ENCODE data around the gene TVP23A.
"Not testable (repeated sequence)": the region's sequence is repeated elsewhere in the genome, so short reads cannot be mapped to it uniquely, and the experiment has no call there.

Gene TVP23A

DNA sequence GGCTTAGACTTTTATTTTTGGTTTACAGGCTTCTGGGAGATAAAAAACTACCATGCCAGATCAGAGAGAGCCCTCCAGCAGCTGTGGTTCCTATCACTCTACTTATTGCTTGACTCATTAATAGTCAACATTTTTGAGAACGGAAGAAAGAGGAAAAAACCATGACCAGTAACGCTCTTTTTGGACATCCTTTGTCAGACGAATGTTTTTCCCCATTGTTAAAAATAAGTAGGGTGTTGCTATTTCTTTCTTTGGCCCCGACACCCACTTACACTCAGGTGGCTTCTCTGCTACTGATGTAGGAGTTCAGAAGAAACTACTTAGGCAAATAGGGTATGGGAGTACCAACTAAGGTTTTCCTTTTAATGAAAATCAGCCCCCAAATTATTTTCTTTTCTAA is 27.5 kb downstream of the TVP23A start:
- no peak for DNase-seq

DNA sequence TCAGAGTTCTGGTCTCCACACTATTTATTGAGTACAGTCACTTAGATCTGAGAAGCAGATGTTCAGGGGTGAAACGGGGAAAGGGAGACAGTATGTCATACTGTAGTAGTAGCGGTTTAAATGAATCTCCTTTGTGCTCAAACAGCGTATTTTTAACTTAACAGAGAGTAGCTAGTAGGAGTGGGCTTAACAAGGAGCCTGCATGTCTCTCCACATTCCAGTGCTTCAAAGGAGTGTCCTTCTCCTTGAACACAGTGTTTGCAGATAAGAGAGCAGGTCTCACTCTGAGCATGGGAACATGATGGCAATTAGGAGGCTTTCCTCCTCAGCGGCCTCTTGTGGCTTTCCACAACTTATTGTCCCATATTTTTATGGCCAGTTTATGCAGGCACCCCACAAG is 30.0 kb downstream of the TVP23A start:
- DNase-seq: not testable (repeated sequence)

DNA sequence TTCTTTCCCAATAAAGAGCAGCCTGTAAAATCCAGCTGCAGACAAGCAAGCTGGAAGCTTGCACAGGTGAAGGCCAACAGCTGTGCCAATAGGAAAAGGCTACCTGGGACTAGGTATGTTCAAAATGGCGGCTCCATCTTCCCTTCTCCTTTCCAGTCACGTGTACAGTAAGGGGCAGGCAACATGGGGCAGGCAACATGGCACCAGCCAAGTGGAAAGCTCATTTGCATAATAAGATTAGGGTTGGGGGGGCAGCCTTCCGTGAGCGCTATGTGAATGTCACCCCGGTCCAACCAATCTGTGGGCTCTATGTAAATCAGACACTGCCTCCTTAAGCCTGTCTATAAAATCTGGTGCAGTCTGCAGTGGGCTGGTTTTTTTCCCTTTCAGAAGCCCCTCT is 31.3 kb downstream of the TVP23A start:
- DNase-seq: no peak

DNA sequence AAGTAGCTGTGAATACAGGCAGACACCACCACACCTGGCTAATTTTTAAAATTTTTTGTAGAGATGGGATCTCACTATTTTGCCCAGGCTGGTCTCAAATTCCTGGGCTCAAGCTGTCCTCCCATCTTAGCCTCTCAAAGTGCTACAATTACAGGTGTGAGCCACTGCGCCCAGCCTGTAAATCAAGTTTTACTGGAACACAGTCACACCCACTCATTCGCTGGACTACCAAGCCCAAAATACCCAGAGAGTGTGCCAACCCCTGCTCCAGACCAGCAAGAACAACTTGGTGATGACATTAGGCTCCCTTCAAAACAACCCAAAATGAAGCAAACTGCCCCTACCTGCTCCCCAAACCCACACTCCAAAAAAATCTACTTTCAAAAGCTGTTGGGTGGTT is 36.0 kb downstream of the TVP23A start:
- no peak for DNase-seq

DNA sequence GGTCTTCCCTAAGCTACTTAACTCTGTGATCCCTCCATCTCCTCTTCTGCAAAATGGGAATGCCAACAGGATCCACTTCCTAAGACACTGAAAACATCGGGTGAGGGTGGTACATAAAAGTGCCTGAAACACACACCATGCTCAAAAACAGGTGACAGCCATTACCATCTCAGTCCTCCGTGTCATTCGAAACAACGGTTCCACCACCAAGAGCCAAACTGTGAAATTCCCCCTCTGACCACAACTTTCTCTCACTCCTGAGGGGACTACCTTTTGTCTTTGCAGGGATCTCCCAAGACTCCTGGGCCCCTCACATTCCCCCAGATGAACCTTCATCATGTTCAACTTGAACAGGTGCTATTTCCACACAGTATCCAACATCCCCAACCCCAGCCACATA is 38.0 kb downstream of the TVP23A start:
- DNase-seq: no peak

DNA sequence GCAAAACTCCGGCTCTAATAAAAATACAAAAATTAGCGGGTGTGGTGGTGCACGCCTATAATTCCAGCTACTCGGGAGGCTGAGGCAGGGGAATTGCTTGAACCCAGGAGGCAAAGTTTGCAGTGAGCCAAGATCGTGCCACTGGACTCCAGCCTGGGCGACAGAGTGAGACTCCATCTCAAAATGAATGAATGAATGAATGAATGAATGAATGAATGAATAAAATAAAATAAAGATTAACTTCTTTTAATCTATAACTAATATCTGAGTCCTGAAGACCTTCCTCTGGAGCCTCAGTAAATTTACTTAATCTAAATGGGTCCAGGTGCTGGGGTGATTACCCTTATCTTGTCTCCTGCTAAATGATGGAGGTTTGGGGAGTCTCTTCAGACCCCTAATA is 38.7 kb downstream of the TVP23A start:
- not testable (repeated sequence) for DNase-seq

DNA sequence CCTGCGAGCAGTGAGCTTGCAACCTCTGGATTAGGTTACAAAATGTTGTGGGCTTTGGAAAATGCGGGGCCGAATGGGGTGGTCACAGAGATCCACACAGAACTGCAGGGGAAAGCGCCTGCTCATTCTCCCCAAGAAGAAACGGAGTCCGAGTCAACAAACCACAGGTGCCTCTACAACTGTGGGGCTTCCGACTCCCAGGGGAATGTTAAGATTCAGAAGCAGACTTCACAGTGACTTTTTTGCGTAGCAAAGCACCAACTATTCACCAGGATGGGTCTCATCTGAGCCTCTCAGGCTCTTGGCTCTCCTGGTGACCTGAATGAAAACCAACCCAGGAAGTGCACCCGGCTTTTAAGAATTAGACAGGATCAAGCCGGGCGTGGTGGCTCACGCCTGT is 41.2 kb downstream of the TVP23A start:
- DNase-seq: no peak

DNA sequence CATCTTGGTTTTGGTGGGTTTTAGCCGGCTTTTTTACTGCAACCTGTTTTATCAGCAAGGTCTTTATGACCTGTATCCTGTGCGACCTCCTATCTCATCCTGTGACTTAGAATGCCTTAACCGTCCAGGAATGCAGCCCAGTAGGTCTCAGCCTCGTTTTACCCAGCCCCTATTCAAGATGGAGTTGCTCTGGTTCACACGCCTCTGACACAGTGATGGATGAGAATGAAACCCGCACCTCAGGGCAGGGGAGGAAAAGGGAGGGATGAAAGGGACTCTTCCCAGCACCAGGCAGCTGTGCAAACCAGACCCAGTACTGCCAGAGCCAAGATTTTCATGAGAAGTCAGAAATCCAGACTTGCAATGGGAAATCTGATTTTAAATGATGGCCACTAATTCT is 41.7 kb downstream of the TVP23A start:
- not testable (repeated sequence) for DNase-seq

DNA sequence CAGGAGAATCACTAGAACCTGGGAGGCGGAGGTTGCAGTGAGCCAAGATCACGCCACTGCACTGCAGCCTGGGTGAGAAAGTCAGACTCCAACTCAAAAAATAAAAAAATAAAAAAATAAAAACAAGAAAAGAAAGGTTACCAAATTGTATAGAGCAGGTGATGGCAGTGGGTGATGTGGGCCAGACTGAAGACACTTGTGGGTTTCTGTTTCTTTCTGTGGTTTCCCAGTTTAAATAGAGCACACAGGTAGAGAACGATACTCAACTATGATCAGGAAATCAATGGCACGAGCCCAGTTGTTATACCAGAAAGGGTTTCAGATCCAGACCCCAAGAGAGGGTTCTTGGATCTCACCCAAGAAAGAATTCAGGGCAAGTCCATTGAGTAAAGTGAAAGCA is 42.3 kb downstream of the TVP23A start:
- no peak for DNase-seq

DNA sequence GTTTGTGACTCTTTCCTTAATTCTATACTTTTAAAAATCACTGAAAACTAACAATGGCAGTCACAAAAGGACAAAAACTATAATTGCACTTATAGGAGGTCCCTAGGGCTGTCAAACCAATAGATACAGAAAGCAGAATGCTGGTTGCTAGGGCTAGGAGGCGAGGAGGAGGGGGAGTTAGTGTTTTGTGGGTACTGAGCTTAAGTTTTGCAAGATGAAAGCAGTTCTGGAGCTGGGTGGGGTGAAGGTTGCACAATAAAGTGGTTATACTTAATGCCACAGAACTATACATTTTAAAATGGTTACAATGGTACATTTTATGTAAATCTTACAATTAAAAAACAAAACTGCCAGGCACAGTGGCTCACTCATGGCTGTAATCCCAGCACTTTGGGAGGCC is 47.7 kb downstream of the TVP23A start:
- DNase-seq: no peak

DNA sequence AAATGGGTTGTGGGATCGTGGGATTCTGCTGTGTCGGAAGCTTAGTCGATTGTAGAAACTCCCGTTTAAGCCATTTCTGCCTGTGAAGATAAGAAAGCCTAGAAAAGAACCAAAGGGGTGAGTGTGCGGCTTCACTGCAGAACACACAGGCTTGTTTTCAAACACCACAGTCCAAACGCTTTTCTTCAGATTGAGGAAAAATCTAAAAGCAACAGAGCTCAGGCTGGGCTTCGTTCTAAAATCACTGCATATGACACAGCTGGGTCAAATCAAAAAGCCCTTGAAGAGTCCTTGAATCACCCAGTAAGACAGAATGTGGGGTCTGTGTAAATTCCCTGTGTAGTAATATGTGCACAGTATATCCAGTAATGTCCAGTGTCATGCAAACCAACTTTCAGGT is 49.2 kb downstream of the TVP23A start:
- no peak for DNase-seq

DNA sequence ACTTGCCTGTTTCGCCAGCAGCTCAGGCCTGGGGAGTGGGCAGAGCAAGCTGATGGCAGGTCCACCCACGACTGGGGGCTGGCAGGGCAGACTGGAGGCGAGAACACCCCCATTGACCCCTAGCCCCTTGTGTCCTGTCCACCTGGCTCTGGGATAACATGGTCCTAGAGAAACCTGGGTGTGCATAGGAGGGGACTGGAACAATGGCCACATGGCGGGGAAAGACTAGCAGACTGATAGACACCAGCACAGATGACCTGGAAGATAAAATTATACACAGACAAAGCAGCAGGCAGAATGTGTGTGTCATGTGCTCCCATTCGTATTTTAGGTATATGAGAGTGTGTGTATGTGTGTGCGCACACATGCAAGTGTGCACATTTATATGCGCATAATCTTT is 51.5 kb downstream of the TVP23A start:
- DNase-seq: no peak

DNA sequence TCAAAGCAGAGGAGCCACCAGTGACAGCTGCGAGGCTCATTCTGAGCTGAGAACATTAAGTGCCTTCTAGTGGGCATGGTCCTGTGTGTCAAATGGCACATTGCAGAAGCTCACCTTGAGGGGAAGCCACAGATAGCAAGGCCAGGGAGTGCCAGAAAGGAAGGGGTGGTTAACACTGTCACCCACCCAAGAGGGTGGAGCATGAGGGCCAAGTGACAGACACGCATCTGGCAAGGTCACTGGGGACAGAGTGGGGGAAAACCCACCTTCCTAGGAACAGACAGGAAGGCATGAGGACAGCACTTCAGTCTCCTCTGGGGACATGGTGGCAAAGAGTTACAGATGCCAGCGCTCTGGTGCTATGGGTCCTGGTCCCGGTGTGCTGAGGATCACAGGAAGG is 52.8 kb downstream of the TVP23A start:
- DNase-seq: no peak

DNA sequence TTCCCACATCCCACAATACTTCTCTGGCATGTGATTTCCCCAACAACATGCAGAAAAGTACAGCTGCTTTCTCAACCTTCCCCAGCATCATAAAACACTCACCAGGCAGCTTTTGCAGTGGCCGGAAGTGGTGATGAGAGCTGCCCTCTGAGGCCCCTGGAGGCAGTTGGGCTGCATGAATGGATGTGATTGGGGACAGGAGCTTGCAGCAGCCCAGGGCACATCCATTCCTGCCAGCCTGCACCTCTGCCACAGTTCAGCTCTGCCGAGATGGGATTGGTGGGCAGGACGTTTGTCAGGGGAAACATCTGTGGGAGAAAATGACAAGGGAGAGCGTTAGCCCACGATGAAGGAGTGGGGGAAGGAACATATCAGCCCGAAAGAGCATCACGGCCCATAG is 55.1 kb downstream of the TVP23A start:
- DNase-seq: no peak

DNA sequence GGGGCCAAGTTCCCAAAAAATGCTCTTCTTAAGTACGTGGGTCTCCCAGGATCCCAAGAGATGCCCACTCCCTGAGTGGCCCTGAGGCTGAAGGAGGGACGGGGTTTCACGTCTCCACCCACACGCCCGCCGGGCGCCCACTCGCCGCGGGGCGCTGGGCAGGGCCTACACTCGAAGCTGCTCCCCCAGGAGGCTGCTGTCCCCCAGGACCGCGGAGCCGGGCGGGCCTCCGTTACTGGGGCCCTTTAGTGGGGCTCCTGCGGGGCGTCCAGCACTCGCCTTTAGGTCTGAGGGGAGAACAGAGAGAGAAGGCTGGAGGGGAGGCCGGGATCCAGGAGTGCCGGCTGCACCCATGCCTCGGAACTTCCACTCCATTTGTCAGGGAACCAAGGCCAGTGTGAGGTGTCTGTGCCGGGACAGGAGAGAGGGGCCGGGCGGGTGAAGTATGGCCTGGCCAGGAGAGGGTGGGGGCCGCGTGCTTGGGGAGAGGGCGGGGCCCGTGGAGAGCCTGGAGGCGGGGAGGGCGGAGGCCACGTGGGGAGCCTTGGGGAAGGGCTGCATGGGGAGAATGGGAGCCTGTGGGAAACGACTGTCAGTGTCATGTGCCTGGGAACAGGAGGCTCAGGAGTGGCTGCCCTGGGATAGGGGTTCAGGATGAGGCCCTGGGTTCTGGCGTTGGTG is 56.1 kb downstream of the TVP23A start:
- DNase-seq: no peak

DNA sequence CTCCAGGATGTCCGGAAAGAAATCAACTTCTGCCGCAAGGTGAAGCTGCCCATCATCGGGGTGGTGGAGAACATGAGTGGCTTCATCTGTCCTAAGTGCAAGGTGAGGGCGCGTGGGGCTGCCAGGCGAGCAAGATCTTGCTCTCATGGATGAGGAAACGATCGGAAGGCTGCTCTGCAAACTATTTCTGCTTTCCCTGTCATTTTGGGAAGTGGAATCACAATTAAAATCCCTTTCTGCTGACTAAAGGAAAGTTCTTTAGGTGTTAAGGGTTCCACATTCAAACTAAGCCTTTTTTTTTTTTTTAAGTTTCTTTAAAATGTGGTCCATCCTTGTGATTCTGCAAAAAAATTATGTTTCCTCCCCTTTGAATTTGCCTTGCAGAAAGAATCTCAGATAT is 57.2 kb downstream of the TVP23A start:
- no peak for DNase-seq

DNA sequence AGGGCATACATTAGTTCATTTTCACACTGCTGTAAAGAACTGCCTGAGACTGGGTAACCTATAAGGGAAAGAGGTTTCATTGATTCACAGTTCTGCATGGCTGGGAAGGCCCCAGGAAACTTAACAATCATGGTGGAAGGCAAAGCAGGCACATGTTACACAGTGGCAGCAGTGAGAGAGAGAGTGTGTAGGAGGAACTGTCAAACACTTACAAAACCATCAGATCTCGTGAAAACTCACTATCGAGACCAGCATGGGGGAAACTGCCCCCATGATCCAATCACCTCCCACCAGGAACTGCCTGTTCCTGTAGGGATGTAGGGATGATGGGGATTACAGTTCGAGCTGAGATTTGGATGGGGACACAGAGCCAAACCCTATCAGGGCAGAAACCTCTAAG is 57.7 kb downstream of the TVP23A start:
- no peak for DNase-seq

DNA sequence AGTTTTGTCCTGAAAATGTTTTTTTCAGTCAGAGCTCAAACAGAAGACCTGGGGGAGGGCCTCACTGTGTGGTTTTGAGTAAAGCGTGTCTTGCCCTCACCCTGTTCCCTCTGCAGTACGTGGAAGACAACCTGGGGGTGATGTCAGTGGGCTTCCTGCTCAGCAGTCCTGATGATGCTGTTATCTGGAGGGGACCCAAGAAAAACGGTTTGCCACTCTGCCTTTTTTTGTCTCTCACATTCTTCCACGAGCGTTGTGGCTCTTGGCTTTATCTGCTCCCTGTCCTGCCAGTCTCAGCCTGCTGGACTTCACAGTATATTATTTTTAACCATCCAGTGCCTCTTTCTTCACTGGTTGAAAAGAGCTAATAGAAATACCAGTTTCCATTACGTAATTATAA is 62.0 kb downstream of the TVP23A start:
- DNase-seq: no peak

DNA sequence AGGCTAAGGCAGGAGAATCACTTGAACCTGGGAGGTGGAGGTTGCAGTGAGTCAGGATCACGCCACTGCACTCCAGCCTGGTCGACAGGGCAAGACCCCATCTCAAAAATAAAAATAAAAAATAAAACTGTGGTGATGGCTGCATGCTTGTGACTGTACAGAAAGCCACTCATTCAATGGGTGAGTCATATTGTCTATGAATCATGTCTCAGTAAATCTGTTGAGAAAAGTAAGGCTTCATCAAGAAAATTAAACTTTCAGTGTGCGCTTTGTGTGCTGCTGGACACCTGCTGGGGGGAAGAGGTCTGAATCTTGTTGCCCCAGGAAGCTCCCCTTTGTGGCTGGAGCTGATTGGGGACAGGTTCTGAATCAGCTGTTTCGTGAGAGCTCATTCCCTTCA is 63.7 kb downstream of the TVP23A start:
- no peak for DNase-seq

DNA sequence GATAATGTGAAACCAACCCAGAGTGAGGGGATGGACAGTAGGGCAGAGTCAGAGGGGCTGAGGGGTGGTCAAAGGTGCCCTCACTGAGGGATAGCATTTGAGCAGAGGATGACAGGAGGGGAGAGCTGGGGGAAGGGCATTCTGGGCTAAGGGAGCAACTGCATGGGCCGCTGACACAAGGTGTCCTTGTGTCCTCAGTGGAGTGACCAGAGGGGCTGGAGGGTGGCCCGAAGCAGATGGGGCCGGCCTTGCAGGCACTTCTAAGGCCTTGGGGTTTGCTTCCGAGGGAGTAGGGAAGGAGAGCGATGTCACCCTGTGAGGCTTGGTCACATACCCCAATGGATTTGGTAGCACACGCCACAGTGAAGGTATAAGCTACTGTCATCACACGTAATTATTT is 64.9 kb downstream of the TVP23A start:
- no peak for DNase-seq

DNA sequence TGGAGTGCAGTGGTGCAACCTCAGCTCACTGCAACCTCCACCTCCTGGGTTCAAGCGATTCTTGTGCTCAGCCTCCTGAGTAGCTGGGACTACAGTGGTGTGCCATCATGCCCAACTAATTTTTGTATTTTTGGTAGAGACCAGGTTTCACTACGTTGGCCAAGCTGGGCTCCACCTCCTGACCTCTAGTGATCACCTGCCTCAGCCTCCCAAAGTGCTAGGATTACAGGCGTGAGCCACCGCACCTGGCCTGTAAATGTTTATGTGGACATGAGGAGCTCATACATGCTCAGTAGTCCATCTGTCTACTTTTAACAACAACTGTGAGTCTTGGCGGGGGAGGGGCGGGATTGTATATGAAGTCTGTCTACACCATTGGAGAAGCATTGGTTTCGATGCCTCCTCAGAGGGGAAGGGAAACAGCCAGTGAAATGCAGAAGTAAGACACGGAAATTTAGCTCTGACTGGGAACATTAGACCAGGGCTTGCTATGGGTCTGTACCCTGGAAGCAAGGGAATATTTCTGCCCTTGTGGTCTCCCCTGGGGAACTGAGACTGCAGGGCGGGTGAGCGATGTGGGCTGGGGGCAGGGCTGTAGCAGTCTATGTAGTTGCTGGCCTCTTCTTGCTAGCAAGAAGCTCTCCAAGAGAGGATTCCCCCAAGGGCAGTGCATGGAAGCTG is 65.6 kb downstream of the TVP23A start:
- no peak for DNase-seq

DNA sequence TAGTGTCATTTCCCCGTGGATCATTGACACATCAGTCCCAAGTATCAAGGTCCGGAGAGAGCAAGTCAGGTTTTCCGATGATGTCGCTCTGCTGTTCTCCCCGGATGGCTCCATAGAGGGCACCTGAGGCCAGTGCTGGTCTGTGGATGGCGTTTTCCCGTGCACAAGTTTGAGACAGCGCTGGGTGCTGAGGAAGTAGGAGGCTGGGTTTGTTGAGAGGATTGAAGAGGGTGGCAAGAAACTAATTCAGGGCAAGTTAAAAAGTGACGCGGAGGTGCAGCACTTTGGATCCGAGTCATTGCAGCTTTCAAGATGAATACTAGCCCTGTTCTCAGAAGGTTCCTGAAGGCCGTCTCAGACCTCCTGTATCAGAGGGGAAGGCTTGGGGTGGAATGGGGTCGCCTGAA is 67.3 kb downstream of the TVP23A start:
- no peak for DNase-seq

DNA sequence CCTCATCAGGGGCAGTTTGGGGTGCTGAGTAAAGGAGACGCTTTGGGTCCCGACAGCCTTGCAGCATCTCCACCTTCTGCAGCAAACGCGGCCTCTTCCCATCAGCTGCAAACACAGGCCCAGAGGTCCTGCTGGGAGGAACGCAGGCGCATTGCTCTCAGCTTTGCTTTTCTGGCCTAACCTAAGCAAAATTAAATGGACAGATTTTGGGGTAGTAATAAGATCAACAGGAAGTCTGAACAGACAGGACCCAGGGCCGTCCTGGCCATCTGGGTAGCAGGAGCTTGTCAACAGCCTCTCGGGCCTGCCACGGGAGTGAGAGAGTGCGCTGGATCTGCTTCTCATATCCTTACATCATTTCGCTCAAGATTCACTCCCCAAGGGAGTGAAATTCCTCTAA is 67.8 kb downstream of the TVP23A start:
- no peak for DNase-seq

DNA sequence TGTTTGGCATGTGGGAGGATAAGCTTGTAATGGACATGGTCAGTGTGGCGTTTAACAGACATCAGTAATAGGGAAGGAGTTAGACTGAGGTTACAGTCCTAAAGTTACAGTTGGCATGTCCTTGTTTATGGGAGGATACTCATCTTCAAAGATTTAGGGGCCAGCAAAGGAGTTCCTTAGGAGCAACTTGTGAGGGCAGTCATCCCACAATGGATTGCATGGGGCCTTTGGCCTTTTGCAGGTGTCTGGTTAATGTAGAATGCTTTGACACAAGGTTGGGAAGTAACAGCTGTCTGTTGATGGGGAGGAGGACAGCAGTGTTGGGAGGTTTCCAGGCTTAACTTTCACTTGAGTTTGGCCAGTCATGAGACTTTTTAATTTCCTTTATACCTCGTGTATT is 72.8 kb downstream of the TVP23A start:
- no peak for DNase-seq

DNA sequence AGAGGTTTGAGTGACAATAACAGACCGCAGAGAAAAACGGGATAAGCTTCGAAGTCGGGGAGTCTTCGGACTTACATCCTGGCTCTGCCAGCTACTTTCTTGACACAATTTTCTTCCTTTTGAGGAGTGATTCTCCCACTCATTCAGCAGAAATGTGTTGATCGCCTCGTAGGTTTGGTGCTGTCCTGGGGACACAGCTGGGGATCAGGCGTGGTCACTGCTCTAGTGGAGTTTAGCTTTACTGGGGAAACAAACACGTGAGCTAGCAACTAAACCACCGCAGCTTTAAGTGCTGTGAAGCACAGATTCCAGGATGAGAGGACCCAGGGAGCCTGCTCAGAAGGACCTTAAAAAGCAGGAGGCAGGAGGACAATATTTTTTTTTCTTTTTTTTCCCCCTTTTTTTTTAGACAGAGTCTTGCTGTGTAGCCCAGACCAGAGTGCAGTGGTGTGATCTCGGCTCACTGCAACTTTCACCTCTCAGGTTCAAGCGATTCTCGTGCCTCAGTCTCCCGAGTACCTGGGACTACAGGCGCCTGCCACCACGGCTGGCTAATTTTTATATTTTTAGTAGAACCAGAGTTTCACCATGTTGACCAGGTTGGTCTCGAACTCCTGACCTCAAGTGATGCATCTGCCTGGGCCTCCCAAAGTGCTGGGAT is 74.1 kb downstream of the TVP23A start:
- DNase-seq: no peak

Measured in NCI-H2227 treated with DMSO at 0.1 percent for 48 hours (cell line).